ENCODE data around the gene KNDC1. TPM values are rescaled to one million over a fixed set of nuclear protein-coding genes. Genes with fewer than 3 reads are reported as not detected.

The KNDC1 gene
- total RNA-seq, 1 donor from 2014 or later = not detected

- Mint-ChIP-seq H3K36me3 (ENCODE audit: unreplicated experiment) (no peaks in the 10 kb centered on the region), H3K27ac (ENCODE audit: unreplicated experiment) (no peak overlapping the region), H3K9me3 (ENCODE audit: unreplicated experiment) (no peaks in the 10 kb centered on the region), H3K4me1 (ENCODE audit: unreplicated experiment) (peaks cover 17% of the 10 kb centered on the region), H3K27me3 (ENCODE audit: unreplicated experiment) (no peaks in the 10 kb centered on the region), H3K4me3 (ENCODE audit: unreplicated experiment) (no peak overlapping the region)
- no peak for TF ChIP-seq CTCF (IDR thresholded peaks at IDR 0.05)
- no peak for DNase-seq (ENCODE audit: extremely low spot score, unreplicated experiment)
Observed at GRCh38 chr10:133274751-133275683, 115.0 kb downstream of the KNDC1 start.

GRCh38 chr10:133275684-133276092, 115.7 kb downstream of the KNDC1 start:
- no peak for DNase-seq (ENCODE audit: extremely low spot score, unreplicated experiment)
- peaks cover 17% of the 10 kb centered on the region for H3K4me1 Mint-ChIP-seq (ENCODE audit: unreplicated experiment)
- H3K9me3 Mint-ChIP-seq (ENCODE audit: unreplicated experiment) = no peaks in the 10 kb centered on the region

More at GRCh38 chr10:133275684-133276092, 115.7 kb downstream of the KNDC1 start:
- no peaks in the 10 kb centered on the region for H3K27me3 Mint-ChIP-seq (ENCODE audit: unreplicated experiment)
- no peak overlapping the region for H3K27ac Mint-ChIP-seq (ENCODE audit: unreplicated experiment)
- TF ChIP-seq CTCF (IDR thresholded peaks at IDR 0.05) = no peak
- H3K4me3 Mint-ChIP-seq (ENCODE audit: unreplicated experiment) = no peak overlapping the region
- H3K36me3 Mint-ChIP-seq (ENCODE audit: unreplicated experiment) = no peaks in the 10 kb centered on the region

Small RNA genes lying within 50 kb of the gene (microRNA-seq; reads per million reads assigned to microRNA genes)
- not detected for gene MIR202 (ENCODE audit: unreplicated experiment)

Other genes starting within 250 kb of the KNDC1 start
- 0.50 and 0.56 TPM in 2 replicates for gene CFAP46, start 217.6 kb upstream of the KNDC1 start, total RNA-seq
- not detected in 2 replicates for gene ADGRA1, start 72.3 kb upstream of the KNDC1 start, total RNA-seq
- gene UTF1, start 70.0 kb downstream of the KNDC1 start, total RNA-seq = not detected in 2 replicates
- not detected in 2 replicates for gene VENTX, start 77.6 kb downstream of the KNDC1 start, total RNA-seq
- gene ADAM8, start 116.6 kb downstream of the KNDC1 start, total RNA-seq = 2.9 and 6.0 TPM in 2 replicates
- 67.2 and 75.2 TPM in 2 replicates for gene TUBGCP2, start 148.7 kb downstream of the KNDC1 start, total RNA-seq
- 35.1 and 39.1 TPM in 2 replicates for gene ZNF511, start 148.7 kb downstream of the KNDC1 start, total RNA-seq
- 3.5 TPM in 2 replicates for gene CALY, start 176.7 kb downstream of the KNDC1 start, total RNA-seq
- gene PRAP1, start 187.2 kb downstream of the KNDC1 start, total RNA-seq = not detected in 2 replicates
- gene FUOM, start 197.8 kb downstream of the KNDC1 start, total RNA-seq = 20.5 and 24.0 TPM in 2 replicates
- gene ECHS1, start 213.1 kb downstream of the KNDC1 start, total RNA-seq = 62.9 and 65.1 TPM in 2 replicates
- gene PAOX, start 219.0 kb downstream of the KNDC1 start, total RNA-seq = 6.5 and 8.7 TPM in 2 replicates
- gene MTG1, start 233.9 kb downstream of the KNDC1 start, total RNA-seq = 57.3 and 65.2 TPM in 2 replicates

Measured in osteocyte (in vitro differentiated cells).